ENCODE measurements around the gene CLTCL1. TPM values are rescaled to one million over a fixed set of nuclear protein-coding genes. Genes with fewer than 3 reads are reported as not detected.

The CLTCL1 gene
- total RNA-seq, 1 experiment from 2014 or later: 12.9 TPM

- peaks cover 64% of the 10 kb centered on the region for H3K79me2 ChIP-seq (ENCODE audit: low read length)
- peak overlapping the region; percentile 95 for H3K4me2 ChIP-seq (ENCODE audit: low read depth, low read length, poor library complexity, severe bottlenecking)
Measured at GRCh38 chr22:19174106-19175025, 117.2 kb downstream of the CLTCL1 start.

DNA sequence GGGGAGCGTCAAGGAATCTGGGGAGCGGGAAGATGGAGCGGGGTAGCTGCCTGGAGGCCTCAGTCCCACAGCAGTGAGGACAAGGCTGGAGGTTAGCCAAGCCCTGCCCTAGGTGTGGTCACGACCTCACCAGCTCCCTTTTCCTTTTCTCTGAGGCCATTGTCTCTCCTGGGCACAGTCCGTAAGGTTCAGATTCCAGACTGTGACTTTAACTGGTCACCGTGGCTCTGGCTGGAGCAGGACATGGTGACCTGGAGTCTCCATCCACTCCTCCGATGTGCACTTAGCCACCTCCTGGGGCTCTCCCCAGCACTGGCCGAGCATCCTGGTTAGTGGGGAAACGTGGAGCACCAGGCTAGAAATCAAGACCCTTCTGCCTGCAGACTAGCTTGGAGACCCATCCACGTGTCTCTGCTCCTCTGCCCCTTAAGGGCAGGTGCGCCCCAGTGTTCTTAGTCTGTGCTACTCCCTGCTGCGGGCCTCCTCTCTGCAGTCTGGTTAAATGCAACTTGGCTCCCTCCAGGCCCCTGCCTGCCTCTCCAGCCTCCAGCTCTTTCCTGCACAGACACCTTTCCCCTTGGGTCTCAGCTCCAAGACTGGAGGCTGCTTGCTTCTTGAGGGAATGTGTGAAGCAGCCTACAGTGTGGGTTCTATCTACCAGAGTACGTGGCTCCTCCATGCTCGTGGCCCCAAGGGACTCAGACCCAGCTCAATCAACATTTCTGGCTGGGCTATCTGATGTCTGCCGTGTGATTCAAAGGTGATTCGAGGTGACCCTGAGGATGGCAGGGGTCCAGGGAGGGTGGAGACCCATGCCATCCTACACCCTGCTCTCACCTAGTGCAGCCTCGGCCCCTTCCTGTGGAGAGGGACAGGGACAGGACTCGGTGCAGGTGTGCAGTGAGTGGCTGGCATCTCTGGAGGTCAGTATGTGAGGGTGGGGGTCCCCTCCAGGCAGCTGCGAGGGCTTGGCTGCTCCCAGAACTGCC is 118.2 kb downstream of the CLTCL1 start:
- Histone ChIP-seq H2AFZ (ENCODE audit: low read length) (no peak overlapping the region), H3K27me3 (ENCODE audit: low read length) (no peaks in the 10 kb centered on the region), H3K9me2 (replicated peaks; ENCODE audit: insufficient read depth, low read length) (no peaks in the 10 kb centered on the region), H3K9ac (ENCODE audit: low read length) (peak overlapping the region; percentile 100), H3K27ac (ENCODE audit: low read length) (peak overlapping the region; percentile 97), H3K9me3 (ENCODE audit: low read length) (no peaks in the 10 kb centered on the region), H3K36me3 (ENCODE audit: insufficient read depth, low read length) (no peaks in the 10 kb centered on the region; the same call in 1 of the 2 replicates), H3K79me2 (ENCODE audit: low read length) (peaks cover 64% of the 10 kb centered on the region), H3K4me3 (ENCODE audit: low read length) (peak overlapping the region; percentile 95), H4K20me1 (ENCODE audit: insufficient read depth, low read depth, low read length) (peaks cover 5% of the 10 kb centered on the region; the same call in 1 of the 2 replicates), H3K4me1 (ENCODE audit: low read length) (peaks cover 58% of the 10 kb centered on the region), H3K4me2 (ENCODE audit: low read depth, low read length, poor library complexity, severe bottlenecking) (peak overlapping the region; percentile 95)
- peak; percentile 74 for DNase-seq

More at GRCh38 chr22:19174106-19175025, 117.2 kb downstream of the CLTCL1 start:
- no peaks in the 10 kb centered on the region for H3K27me3 ChIP-seq (ENCODE audit: low read length)
- peaks cover 5% of the 10 kb centered on the region; the same call in 1 of the 2 replicates for H4K20me1 ChIP-seq (ENCODE audit: insufficient read depth, low read depth, low read length)
- peak overlapping the region; percentile 97 for H3K27ac ChIP-seq (ENCODE audit: low read length)
- peak overlapping the region; percentile 100 for H3K9ac ChIP-seq (ENCODE audit: low read length)
- H3K9me3 ChIP-seq (ENCODE audit: low read length): no peaks in the 10 kb centered on the region
- DNase-seq: peak; percentile 94
- H3K4me1 ChIP-seq (ENCODE audit: low read length): peaks cover 63% of the 10 kb centered on the region
- H3K9me2 ChIP-seq (replicated peaks; ENCODE audit: insufficient read depth, low read length): no peaks in the 10 kb centered on the region
- no peak overlapping the region for H2AFZ ChIP-seq (ENCODE audit: low read length)
- peak overlapping the region; percentile 95 for H3K4me3 ChIP-seq (ENCODE audit: low read length)
- H3K36me3 ChIP-seq (ENCODE audit: insufficient read depth, low read length): no peaks in the 10 kb centered on the region; the same call in 1 of the 2 replicates

- Histone ChIP-seq H3K4me3 (ENCODE audit: low read length) (peak overlapping the region; percentile 95), H3K27me3 (ENCODE audit: low read length) (no peaks in the 10 kb centered on the region), H3K27ac (ENCODE audit: low read length) (peak overlapping the region; percentile 97), H3K79me2 (ENCODE audit: low read length) (peaks cover 56% of the 10 kb centered on the region), H3K36me3 (ENCODE audit: insufficient read depth, low read length) (no peaks in the 10 kb centered on the region; the same call in 1 of the 2 replicates), H3K9ac (ENCODE audit: low read length) (peak overlapping the region; percentile 100), H3K4me2 (ENCODE audit: low read depth, low read length, poor library complexity, severe bottlenecking) (peak overlapping the region; percentile 95), H3K9me3 (ENCODE audit: low read length) (no peaks in the 10 kb centered on the region), H3K9me2 (replicated peaks; ENCODE audit: insufficient read depth, low read length) (no peaks in the 10 kb centered on the region), H4K20me1 (ENCODE audit: insufficient read depth, low read depth, low read length) (peaks cover 5% of the 10 kb centered on the region; the same call in 1 of the 2 replicates), H3K4me1 (ENCODE audit: low read length) (peaks cover 57% of the 10 kb centered on the region), H2AFZ (ENCODE audit: low read length) (no peak overlapping the region)
- peak; percentile 48 for DNase-seq
Measured at GRCh38 chr22:19172213-19173046, 119.1 kb downstream of the CLTCL1 start.

DNA sequence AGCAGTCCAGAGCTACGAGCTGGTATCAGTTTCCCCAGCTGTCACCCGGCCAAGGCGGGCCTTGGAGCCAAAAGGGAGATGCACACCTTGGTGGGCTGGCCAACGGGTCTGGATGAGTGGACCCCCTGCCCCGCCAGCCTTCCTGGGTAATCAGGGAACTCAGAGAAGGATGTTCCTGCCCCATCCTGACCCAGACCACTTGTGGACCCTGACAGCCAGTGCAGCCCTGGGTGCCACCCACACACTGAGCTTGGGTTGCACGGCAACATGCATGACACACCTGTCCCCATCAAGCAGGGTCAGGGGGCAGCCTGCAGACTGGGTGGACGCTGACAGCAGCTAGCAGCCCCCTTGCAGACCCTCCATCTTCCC is 121.6 kb downstream of the CLTCL1 start:
- Histone ChIP-seq H3K9ac (ENCODE audit: low read length) (no peak overlapping the region), H3K79me2 (ENCODE audit: low read length) (peaks cover 31% of the 10 kb centered on the region), H2AFZ (ENCODE audit: low read length) (no peak overlapping the region), H3K9me3 (ENCODE audit: low read length) (no peaks in the 10 kb centered on the region), H3K27me3 (ENCODE audit: low read length) (no peaks in the 10 kb centered on the region), H3K9me2 (replicated peaks; ENCODE audit: insufficient read depth, low read length) (no peaks in the 10 kb centered on the region), H3K4me1 (ENCODE audit: low read length) (peaks cover 32% of the 10 kb centered on the region), H3K4me3 (ENCODE audit: low read length) (no peak overlapping the region), H4K20me1 (ENCODE audit: insufficient read depth, low read depth, low read length) (peaks cover 5% of the 10 kb centered on the region; the same call in 1 of the 2 replicates), H3K4me2 (ENCODE audit: low read depth, low read length, poor library complexity, severe bottlenecking) (no peak overlapping the region), H3K36me3 (ENCODE audit: insufficient read depth, low read length) (no peaks in the 10 kb centered on the region), H3K27ac (ENCODE audit: low read length) (no peak overlapping the region)
- DNase-seq: no peak

DNA sequence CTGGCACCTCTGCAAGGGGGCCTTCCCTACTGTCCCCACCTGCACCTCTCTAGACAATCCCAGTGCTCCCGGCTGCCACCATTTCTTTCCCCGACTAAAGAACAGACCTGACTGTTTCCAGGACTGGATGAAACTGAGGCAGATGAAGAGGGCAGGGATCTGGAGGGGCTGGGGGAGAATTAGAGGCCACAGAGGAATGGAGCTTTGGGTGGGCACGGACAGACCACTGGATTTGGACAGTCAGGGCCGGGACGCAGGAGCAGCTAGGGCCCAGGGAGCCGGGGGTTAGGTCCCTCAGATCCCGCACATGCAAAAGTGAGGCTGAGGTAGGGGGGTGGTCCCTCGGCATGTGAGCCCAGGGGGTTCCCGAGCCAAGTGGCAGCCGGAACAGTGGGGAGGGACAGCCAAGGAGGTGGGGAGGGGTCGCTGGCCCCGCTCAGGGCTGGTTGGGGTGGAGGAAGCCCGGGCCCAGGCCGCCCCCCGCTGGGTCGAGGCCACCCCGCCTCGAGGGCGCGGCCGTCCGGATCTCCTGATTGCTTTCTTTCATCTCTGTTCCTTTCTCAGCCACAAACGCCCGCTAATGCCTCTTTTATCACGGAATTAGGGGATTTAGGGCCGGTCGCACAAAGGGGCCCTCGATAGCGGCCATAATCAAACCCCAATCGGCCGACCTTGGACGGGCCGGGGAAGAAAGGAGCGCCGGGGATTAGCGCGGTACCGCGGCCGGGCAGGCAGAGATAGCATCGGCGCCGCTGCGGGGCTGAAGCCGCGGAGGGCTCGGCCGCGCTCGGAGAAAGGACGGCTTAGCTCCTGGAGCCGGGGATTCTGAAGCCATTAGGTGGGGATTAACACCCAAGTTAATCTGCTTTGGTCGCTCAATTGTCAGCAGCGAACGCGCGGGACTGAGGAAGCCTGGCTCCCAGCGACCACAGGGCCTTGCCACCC is 122.2 kb downstream of the CLTCL1 start:
- Histone ChIP-seq H3K36me3 (ENCODE audit: insufficient read depth, low read length) (no peaks in the 10 kb centered on the region), H2AFZ (ENCODE audit: low read length) (no peak overlapping the region), H3K79me2 (ENCODE audit: low read length) (peaks cover 25% of the 10 kb centered on the region), H3K9me2 (replicated peaks; ENCODE audit: insufficient read depth, low read length) (no peaks in the 10 kb centered on the region), H3K9me3 (ENCODE audit: low read length) (peaks cover 4% of the 10 kb centered on the region), H4K20me1 (ENCODE audit: insufficient read depth, low read depth, low read length) (peaks cover 5% of the 10 kb centered on the region; the same call in 1 of the 2 replicates), H3K9ac (ENCODE audit: low read length) (no peak overlapping the region), H3K4me1 (ENCODE audit: low read length) (peaks cover 26% of the 10 kb centered on the region), H3K4me2 (ENCODE audit: low read depth, low read length, poor library complexity, severe bottlenecking) (no peak overlapping the region), H3K27ac (ENCODE audit: low read length) (no peak overlapping the region), H3K4me3 (ENCODE audit: low read length) (no peak overlapping the region), H3K27me3 (ENCODE audit: low read length) (no peaks in the 10 kb centered on the region)
- no peak for DNase-seq

DNA sequence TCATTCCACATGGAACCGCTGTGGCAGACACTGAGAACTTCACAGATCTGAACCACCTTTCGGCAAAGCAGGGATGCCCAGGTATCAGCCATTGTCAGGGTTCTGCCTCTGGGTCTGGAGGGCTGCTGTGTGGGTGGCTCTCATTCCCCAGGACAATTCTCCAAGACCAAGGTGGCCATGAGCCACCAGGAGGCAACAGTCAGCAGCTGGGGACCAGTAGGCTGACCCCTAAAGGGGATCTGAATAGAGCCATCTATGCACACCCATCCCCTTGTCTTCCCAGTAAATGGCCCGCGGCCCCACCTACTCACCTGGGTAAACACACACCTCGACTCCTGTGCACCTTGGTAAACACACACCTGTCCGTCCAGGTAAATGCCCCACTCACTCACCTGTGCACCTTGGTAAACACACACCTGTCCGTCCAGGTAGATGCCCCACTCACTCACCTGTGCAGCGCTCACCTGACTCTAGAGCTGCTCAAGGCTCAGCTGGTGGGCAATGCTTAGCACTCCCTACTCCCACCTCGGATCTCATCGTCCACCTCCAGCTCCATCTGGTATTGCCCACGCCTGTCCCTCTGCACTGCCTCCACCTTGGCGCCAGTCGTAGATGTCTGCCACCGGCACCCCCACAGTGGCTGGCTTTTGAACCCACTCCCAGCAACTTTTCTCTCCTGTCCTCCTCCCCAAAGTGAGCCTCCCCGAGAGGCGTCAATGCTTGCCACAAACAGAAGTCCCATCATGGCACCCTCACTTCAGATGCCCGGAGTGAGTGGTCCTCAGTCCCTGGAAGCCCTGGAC is 123.2 kb downstream of the CLTCL1 start:
- DNase-seq: no peak

More for the DNA sequence above, 123.2 kb downstream of the CLTCL1 start:
- Histone ChIP-seq H4K20me1 (ENCODE audit: insufficient read depth, low read depth, low read length) (peaks cover 5% of the 10 kb centered on the region; the same call in 1 of the 2 replicates), H3K9ac (ENCODE audit: low read length) (no peak overlapping the region), H3K4me1 (ENCODE audit: low read length) (peaks cover 16% of the 10 kb centered on the region), H3K79me2 (ENCODE audit: low read length) (peaks cover 18% of the 10 kb centered on the region), H3K4me2 (ENCODE audit: low read depth, low read length, poor library complexity, severe bottlenecking) (no peak overlapping the region), H3K27me3 (ENCODE audit: low read length) (no peaks in the 10 kb centered on the region), H3K9me3 (ENCODE audit: low read length) (peaks cover 4% of the 10 kb centered on the region), H3K9me2 (replicated peaks; ENCODE audit: insufficient read depth, low read length) (no peaks in the 10 kb centered on the region), H3K4me3 (ENCODE audit: low read length) (no peak overlapping the region), H3K36me3 (ENCODE audit: insufficient read depth, low read length) (no peaks in the 10 kb centered on the region), H3K27ac (ENCODE audit: low read length) (no peak overlapping the region), H2AFZ (ENCODE audit: low read length) (no peak overlapping the region)
